Cortex of kidney (tissue), 1 donor: ENCODE results near the gene ASB10.

Experiments
- DNase-seq: peaks from one replicate; lab custom pipeline; 2025; lab: John Stamatoyannopoulos, UW

ASB10 gene

DNA sequence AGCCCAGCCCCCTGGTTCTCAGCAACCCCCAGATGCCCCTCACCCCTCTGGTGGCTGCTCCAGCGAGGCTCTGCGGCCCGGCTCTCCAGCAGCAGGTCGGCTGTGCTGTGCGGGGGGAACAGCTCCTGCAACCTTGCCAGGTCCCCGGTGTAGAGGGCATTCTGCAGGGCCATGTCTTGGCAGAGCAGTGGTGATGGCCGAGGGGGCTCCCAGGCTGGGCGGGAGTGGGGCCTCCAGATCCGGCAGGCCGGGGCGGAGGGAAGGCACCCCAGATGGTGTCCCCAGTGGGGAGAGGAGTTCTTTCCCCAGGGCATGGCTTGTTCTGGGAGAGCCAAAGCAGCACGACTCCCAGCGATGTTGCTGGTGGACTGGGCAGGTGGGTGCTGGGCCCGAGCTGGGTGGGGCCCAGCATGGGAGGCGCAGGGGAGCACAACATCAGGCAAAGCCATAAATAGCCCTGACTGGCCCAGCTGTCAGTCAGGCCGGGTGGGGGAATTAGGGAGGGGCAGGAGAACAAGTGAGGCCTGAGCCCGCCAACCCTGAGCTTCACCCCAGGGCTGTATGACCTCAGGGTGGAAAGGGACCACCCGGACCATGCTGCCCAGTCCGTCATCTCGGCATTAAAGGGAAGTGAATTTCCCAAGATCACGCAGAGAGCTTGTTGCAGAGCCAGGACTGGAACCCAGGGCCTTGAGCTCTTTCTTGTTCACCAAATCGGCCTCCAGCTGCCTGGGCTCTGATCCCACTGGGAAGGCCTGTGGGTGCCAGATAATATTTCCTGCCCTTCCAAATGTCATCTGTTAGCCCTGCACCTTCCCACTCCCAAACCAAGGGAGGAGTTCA, 580 bp upstream of the ASB10 start:
- no peak for DNase-seq

GRCh38 chr7:151185762-151186639, 1.0 kb downstream of the ASB10 start:
- DNase-seq: no peak

- DNase-seq: no peak
Observed at GRCh38 chr7:151181011-151181431, 6.0 kb downstream of the ASB10 start.

DNA sequence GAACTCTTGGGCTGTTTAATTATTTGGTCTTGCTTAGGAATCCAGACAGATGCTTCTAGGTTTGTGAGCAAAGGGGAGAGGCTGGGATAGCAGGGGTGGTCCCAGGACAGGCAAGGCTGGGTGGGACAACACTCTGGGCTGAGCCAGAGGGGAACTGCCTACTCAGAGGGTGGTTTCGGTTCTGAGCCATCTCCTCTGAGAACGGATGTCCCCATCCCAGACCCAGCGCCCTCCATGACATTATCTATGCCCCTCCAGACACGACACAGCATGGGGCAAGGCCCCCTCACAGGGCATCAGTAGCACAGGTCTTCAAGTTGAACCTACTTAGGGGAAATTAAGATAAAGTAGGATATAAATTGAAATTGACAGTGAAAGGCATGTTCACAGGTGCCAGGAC, 7.1 kb downstream of the ASB10 start:
- DNase-seq: no peak

- no peak for DNase-seq
Observed at GRCh38 chr7:151179287-151179860, 7.7 kb downstream of the ASB10 start.

GRCh38 chr7:151178831-151179230, 8.2 kb downstream of the ASB10 start:
- no peak for DNase-seq

- DNase-seq: no peak
Observed at GRCh38 chr7:151178236-151178635, 8.8 kb downstream of the ASB10 start.

- DNase-seq: no peak
Observed at GRCh38 chr7:151177310-151177709, 9.7 kb downstream of the ASB10 start.

- no peak for DNase-seq
Observed at GRCh38 chr7:151176401-151176800, 10.6 kb downstream of the ASB10 start.

DNA sequence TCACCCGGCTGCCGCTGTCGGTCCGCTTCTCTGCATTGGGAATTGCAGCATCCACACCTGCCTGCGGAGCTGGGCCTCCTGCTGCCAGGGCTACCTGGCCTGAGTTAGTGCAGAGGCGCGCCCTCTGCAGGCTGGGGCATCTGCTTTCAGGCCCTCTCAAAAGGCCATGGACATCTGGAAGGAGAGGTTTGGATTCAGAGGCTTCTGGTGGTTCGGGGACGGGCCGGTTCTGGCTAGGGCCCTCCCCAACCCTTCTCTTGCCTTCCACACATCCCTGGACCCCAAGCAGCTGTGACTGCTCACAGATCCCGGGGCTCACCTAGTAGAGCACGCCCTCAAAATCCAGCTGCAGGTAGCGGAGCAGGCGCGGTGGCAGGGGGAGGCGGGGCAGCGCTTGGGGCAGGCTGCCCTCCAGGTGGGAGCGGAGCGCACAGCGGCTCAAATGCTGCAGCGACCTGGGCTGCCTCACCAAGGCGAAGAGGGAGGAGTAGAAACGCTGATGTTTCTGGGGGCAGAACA, 11.2 kb downstream of the ASB10 start:
- no peak for DNase-seq

- DNase-seq: no peak
Observed at GRCh38 chr7:151175047-151175792, 11.8 kb downstream of the ASB10 start.

- no peak for DNase-seq
Observed at GRCh38 chr7:151174246-151175046, 12.6 kb downstream of the ASB10 start.

- DNase-seq: no peak
Observed at GRCh38 chr7:151173386-151174245, 13.4 kb downstream of the ASB10 start.

GRCh38 chr7:151172273-151173141, 14.5 kb downstream of the ASB10 start:
- DNase-seq: no peak

DNA sequence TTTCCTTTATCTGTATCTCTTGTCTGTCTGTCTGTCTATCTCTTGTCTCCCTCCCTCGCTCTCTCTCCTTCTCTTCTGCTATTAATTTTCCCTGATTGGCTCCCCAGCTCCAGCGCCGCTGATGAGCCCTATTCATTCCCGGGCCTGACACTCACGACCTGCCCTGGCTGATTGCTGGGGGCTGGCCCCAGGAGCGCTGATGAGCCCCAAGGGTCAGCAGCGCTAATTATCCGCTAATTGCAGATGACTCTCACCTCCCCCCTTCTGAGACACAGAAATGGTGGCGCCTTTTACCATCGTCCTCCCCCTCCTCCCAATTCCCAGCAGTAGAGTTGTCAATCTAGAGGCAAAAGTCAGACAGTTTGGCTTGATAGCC, 18.3 kb downstream of the ASB10 start:
- no peak for DNase-seq

- no peak for DNase-seq
Observed at GRCh38 chr7:151168003-151168786, 18.9 kb downstream of the ASB10 start.

GRCh38 chr7:151167197-151167961, 19.7 kb downstream of the ASB10 start, which contains the start of gene GBX1:
Gene GBX1 (minus strand): TSS chr7:151167694. CDS start chr7:151167548, 146 bp downstream.
- no peak for DNase-seq
